Fibroblast of the aortic adventitia (primary cell): ENCODE data around the gene DNM2. TPM values are rescaled to one million over a fixed set of nuclear protein-coding genes. Genes with fewer than 3 reads are reported as not detected.
"Not testable (repeated sequence)": the region's sequence is repeated elsewhere in the genome, so short reads cannot be mapped to it uniquely, and the experiment has no call there.

Source experiments
- DNase-seq: peaks from one replicate; pipeline ENCODE4 v3.0.0-alpha.2; 2010; ENCODE audit warnings: low read depth
- H3K4me3 ChIP-seq: 2 replicates; pipeline ENCODE4 v1.5.1; 2011; ENCODE audit warnings: low read depth, mild to moderate bottlenecking, control low read depth, low read length, moderate library complexity
- total RNA-seq: library from RNA; depleted of rRNA; stranded (reverse); fragments of >200 nt; gene quantifications from 2 replicates; pipeline ENCODE4 v1.2.3, GENCODE V29; 2012; ENCODE audit warnings: low replicate concordance
- TF ChIP-seq, protein P1 (sequence below): IDR thresholded peaks from 2 replicates; pipeline ENCODE4 v1.5.1; 2011; ENCODE audit warnings: mild to moderate bottlenecking, low read length, control low read depth, inconsistent platforms; ENCODE audit not compliant: insufficient read depth

DNM2 gene
- total RNA-seq = 44.6 and 83.2 TPM in 2 replicates

DNA sequence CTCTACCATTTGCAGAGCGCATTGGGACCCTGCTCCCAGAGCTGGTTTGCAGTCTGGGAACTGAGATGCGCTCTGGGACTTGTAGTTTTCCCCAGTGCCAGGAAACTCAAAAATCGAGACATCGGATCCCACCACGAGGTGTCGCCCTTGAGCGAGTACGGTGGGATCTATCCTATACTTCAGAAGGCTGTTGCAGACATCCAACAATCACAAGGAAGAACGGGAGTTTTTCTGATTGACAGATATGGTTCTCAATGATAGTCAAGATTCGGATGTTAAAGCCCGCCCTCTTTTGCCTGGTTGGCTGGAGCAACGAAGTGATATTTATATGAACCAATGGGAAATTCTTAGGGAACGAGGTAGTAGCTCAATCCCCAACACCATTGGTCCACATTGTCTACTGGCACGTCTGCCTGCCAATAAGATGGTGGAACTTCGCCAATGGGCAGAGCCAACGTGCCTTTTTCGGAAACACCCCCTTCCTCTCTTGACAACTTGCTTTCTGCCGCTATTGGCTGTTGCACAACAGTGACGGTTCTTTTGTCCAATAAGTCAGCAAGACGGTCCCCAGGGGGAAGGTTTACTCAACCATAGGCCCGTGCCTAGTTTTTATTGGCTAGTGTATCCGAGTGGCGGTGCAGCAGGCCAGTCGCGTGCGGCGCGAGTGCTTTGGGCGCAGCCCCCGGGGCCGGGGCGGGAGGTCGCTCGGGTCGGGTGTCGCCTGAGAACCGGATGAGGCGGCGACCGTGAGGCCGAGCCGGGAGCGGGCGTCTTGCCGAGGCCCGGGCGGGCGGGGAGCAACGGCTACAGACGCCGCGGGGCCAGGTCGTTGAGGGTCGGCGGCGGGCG is at the start of gene DNM2:
DNM2 (plus strand) TSS at position 724 of the 849 bp plus-strand sequence. CDS start 164 bp downstream, outside the sequence.
- TF ChIP-seq, protein P1, sequence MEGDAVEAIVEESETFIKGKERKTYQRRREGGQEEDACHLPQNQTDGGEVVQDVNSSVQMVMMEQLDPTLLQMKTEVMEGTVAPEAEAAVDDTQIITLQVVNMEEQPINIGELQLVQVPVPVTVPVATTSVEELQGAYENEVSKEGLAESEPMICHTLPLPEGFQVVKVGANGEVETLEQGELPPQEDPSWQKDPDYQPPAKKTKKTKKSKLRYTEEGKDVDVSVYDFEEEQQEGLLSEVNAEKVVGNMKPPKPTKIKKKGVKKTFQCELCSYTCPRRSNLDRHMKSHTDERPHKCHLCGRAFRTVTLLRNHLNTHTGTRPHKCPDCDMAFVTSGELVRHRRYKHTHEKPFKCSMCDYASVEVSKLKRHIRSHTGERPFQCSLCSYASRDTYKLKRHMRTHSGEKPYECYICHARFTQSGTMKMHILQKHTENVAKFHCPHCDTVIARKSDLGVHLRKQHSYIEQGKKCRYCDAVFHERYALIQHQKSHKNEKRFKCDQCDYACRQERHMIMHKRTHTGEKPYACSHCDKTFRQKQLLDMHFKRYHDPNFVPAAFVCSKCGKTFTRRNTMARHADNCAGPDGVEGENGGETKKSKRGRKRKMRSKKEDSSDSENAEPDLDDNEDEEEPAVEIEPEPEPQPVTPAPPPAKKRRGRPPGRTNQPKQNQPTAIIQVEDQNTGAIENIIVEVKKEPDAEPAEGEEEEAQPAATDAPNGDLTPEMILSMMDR = peak; percentile 77
- peak within 1 kb of the TSS; percentile 95 for H3K4me3 ChIP-seq
- peak; percentile 100 for DNase-seq

DNA sequence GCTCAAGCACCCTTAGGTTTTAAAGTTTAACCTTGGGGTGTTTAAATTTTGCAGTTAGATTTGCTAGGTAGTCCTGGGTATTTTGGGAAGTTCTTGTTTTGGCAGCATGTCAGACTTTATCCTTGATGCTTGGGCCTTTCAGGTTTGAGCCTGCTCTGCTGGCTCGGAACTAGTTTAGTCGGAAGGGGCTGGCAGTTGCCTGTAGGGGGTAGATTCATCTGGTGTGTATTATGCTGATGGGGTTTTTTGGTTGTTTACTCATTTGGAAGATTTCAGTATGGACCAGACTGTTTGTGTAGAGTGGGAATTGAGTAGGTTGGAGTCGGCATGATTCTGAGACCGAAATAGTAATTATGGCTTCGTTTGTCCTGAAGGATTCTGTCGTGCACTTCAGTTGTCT is 48.6 kb upstream of the DNM2 start:
- TF ChIP-seq, protein P1 = no peak
- H3K4me3 ChIP-seq = no peak overlapping the region
- DNase-seq = no peak

DNA sequence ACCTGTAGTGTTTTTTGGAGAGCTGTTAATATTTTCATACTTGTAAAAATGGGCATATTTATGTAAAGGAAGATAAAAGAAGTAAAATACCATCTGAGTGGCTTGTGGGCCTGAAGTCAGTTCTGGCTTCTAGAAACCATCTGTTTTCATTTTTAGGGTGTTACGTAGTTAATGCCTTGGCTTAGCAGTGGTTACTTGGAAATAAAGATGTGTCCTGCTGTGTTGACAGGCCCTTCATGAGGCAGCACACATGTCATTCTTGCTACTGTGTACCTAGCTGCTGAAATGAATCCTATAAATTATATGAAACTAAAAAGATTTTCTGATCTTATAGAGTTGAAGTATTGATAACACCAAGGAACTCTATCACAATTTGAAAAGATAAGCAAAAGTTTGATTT is 47.7 kb upstream of the DNM2 start:
- H3K4me3 ChIP-seq = no peak overlapping the region
- peak; percentile 53 for DNase-seq
- TF ChIP-seq, protein P1 = no peak

DNA sequence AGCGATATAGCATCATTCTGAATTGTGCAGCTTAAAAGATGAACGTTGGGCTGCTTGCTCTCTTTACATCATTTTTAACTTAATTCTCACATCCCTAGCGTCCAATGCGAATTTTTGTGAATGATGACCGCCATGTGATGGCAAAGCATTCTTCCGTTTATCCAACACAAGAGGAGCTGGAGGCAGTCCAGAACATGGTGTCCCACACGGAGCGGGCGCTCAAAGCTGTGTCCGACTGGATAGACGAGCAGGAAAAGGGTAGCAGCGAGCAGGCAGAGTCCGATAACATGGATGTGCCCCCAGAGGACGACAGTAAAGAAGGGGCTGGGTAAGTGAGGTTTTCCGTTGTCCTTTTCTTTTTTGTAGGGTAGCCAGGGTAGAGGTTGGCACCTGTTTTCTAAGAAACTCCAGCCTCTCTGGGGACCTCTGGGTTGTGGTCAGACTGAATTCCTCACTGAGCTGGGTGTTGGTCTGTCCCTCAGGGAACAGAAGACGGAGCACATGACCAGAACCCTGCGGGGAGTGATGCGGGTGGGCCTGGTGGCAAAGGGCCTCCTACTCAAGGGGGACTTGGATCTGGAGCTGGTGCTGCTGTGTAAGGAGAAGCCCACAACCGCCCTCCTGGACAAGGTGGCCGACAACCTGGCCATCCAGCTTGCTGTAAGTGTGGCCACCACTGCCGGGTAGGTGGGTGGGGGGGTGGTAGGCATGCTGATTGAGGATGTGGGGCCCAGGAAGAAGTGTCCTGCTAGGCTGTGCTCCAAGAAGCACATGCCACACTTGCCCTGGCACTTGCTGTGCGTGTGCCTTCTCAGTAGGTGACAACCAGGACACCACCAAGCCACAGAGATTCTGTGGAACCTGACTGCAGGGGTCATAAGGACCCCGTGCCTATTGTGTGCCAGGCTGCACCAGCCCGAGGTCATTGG is 46.7 kb upstream of the DNM2 start:
- no peak overlapping the region for H3K4me3 ChIP-seq
- TF ChIP-seq, protein P1 = no peak
- no peak for DNase-seq

DNA sequence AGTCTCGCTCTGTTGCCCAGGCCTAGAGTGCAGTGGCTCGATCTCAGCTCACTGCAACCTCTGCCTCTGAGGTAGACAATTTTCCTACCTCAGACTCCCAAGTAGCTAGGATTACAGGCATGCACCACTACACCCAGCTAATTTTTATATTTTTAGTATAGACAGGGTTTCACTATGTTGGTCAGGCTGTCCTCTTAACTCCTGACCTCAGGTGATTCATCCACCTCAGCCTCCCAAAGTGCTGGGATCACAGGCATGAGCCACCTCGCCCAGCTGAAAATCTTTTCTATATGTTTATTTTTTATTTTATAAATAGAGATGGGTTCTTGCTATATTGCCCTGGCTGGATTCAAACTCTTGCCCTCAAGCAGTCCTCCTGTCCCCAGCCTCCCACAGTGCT is 46.0 kb upstream of the DNM2 start:
- H3K4me3 ChIP-seq, DNase-seq: not testable (repeated sequence)

DNA sequence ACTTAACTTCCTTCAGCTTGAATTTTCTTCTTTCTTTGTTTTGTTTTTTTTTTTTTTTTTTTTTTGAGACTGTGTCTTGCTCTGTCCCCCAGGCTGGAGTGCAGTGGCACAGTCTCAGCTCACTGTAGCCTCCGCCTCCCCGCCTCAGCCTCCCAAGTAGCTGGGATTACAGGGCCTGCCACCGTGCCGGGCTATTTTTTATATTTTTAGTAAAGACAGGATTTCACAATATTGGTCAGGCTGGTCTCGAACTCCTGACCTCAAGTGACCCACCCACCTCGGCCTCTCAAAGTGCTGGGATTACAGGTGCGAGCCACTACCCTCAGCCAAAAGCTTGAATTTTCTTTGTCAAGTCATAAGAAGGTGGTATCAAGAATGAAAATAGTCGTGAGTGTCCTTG is 42.7 kb upstream of the DNM2 start:
- not testable (repeated sequence) for DNase-seq, H3K4me3 ChIP-seq

DNA sequence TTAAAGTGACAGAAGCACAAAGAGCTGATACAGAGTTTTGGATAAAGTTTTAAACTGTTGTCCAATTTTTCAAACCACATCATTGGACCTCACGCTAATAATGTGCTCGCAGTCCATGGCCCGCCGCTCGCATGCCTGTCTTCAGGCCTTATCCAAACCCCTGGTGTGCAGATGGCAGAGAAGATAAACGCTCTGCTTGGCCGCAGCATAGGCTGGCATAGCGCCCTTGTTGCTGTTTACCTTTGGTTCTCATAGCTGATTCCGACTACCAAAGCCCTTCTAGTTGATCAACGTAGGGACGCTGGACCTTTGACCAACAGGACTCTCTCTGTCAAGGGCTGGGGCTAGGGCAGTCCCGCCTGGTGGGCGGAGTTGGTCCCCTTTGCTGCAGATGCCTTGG is 40.1 kb upstream of the DNM2 start:
- no peak for DNase-seq
- TF ChIP-seq, protein P1 = no peak
- no peak overlapping the region for H3K4me3 ChIP-seq
